CD4-positive, alpha-beta T cell treated with Interleukin-17A for 1 hour (primary cell): Measurements from ENCODE around the gene PSPH.

Experiments used
- DNase-seq: peaks from one replicate; pipeline ENCODE4 v3.0.0-alpha.2; 2020

The PSPH gene

DNA sequence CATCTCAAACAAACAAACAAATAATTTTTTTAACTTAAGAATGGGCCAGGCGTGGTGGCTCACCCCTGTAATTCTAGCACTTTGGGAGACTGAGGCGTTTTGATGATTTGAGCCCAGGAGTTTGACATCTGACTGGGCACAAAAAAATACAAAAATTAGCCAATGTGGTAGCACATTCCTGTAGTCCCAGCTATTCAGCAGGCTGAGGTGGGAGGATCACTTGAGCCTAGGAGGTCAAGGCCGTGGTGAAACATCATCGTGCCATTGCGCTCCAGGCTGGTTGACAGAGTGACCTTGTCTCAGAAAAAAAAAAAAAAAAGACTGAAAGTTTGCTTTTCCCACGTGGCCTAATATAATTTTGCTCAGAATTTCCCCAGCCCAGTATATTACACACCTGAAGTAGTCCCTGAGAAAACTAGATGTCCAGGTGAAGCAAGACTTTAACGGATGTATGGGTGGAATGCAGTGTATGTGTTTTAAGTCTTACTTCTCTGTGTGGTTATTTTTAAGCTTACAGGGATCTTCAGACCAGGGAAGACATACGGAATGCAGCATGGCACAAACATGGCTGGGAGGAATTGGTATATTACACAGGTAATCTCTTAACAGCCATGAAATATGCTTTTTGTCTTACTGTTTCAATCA lies 54.3 kb downstream of the PSPH start:
- no peak for DNase-seq

DNA sequence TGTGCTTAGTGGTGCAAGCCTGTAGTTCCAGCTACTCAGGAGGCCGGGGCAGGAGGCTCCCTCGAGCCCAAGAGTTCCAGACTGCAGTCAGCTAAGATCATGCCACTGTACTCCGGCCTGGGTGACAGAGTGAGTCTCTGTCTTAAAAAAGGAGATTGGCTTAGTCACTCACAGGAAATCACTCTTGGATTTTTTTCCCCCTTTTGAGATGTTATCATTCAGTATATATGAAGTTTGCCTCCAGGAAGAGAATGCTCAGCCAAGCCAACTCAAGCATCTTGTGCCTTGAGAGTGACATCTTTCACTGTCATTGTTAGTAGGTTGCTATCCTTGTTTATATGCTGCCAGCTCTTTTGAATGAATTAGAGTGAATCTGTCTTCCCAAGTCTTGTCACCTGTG lies 58.9 kb downstream of the PSPH start:
- no peak for DNase-seq

- DNase-seq = no peak
Measured at GRCh38 chr7:55983537-55983936, 67.7 kb downstream of the PSPH start.

GRCh38 chr7:55980266-55980665 lies 71.0 kb downstream of the PSPH start:
- DNase-seq = no peak

DNA sequence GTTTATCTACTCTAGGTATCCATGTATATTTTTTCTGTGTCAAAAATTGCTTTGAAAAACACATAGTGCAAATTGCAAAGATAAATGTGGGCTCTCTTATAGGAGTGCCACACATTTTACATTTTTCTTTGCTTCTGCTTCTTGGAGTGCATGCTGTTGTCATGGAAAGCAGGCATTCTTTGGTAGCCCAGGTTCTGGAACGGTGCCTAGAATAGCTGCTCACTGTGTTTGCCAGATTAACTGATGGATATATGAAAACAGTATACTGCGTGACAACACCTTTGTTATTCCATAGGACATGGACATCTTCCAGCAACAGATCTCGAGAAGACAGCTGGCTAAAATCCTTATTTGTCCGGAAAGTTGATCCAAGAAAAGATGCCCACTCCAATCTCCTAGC lies 73.4 kb downstream of the PSPH start:
- DNase-seq = no peak

GRCh38 chr7:55975988-55976633 lies 75.1 kb downstream of the PSPH start:
- DNase-seq = no peak

DNA sequence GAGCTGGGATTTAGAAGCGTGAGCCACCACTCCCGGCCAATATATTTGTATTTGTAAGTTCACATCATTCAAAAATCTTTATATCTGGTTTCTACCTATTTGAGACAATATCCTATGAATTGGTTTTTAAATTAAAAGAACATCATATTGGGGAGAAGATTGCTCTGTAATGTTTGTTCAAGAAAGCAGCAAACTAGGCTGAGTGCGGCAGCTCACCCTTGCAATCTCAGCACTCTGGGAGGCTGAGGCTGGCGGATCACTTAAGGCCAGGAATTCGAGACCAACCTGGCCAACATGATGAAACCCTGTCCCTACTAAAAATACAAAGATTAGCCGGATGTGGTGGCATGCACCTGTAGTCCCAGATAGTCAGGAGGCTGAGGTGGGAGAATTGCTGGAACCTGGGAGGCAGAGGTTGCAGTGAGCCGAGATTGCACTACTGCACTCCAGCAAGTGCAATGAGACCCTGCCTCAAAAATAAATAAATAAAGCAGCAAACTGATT lies 77.4 kb downstream of the PSPH start:
- DNase-seq = no peak

GRCh38 chr7:55970978-55971377 lies 80.3 kb downstream of the PSPH start:
- DNase-seq = no peak

- no peak for DNase-seq
Measured at GRCh38 chr7:55970561-55970960, 80.7 kb downstream of the PSPH start.

- DNase-seq = no peak
Measured at GRCh38 chr7:55969391-55969790, 81.9 kb downstream of the PSPH start.

DNA sequence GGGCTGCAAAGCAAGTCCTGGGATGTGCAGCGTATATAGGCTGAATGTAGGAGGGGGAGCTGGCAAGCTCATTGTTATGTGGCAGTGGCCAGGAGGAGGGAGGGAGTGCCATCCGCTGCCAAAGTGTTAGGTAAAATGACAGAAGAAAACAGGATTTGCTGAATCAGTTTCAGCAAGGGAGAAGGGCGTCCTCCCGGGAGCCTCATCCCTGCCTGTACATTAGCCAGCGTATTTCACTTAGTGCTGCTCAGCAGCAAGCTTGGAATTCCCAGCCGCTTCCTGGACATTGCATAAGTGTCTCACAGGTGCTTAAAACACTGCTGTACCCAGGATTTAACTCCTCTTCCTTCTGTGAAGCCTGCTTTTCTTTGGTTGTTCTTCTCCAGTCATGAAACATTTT lies 84.4 kb downstream of the PSPH start:
- no peak for DNase-seq

DNA sequence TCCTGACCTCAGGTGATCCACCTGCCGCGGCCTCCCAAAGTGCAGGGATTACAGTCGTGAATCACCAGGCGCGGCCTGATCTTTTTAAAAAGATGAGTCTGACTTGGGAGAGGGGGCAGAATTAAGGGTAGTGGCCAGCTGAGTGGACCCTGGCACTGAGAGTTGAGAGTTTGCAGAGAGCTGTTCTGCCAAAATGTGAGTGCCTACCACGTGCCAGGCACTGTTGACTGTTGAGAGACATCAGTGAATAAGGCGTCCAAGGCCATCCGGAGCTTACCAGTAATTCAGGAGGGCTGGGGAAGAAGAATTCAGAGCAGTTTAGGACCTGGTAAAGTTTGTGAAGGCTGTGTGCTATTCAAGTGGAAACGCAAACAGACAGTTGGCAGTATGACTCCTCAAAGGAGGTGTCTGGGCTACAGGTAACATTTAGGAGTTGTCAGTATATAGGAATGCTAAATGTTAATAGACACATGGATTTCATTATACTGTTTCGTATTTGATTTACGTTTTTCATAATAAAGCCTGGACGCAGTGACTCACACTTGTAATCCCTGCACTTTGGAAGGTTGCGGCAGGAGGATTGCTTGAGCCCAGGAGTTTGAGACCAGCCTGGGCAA lies 85.3 kb downstream of the PSPH start:
- DNase-seq = no peak

- DNase-seq = no peak
Measured at GRCh38 chr7:55965100-55965470, 86.2 kb downstream of the PSPH start.

- DNase-seq = peak; percentile 60
Measured at GRCh38 chr7:55964261-55965099, 86.8 kb downstream of the PSPH start, which contains the start of gene NIPSNAP2. Gene NIPSNAP2 (plus strand): TSS chr7:55964585. CDS start chr7:55964610, 25 bp downstream.

DNA sequence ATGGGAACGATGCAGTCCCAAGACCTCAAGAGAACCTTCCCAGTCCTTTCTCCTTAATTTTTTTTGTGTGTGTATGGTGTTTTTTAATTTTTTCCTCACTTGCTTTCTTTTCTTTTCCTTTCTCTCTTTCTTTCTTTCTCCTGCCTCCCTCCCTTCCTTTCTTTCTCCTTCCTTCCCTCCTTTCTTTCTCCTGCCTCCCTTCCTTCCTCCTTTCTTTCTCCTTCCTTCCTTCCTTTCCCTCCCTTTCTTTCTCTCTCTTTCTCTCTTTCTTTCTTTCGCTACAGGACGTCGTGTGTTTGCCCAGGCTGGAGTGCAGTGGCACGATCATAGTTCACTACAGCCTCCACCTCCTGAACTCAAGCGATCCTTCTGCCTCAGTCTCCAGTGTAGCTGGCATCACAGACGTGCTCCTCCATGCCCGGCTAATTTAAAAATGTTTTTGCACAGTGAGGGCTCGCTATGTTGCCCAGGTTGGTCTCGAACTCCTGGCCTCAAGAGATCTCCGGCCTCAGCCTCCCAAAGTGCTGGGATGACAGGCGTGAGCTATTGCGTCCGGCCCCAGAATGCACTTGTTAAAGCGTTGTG lies 87.6 kb downstream of the PSPH start:
- no peak for DNase-seq

- no peak for DNase-seq
Measured at GRCh38 chr7:55962014-55962413, 89.2 kb downstream of the PSPH start.
